Upper lobe of left lung (tissue), 4 donors: Measurements from ENCODE around the gene ZNF74.

Source experiments
- CTCF ChIP-seq, 6 experiments: fragments of 450-650 bp in 4 of 6; fragments of 200-600 bp in 2 of 6; sonication (generic) in 2 of 6; IDR thresholded peaks; one replicate each; pipeline ENCODE4 v1.5.1; 2016 to 2019; ENCODE audit warnings: antibody characterized with exemption in 6 of 6
- POLR2A ChIP-seq, 4 donors: fragments of 450-650 bp; IDR thresholded peaks; one replicate each; pipeline ENCODE4 v1.5.1; 2016 to 2017; ENCODE audit warnings: antibody characterized with exemption in 4 of 4, mild to moderate bottlenecking in 2 of 4
- POLR2AphosphoS5 ChIP-seq, 2 donors: sonication (generic); formaldehyde crosslinking; IDR thresholded peaks; one replicate each; pipeline ENCODE4 v1.5.1; 2017; ENCODE audit warnings: antibody characterized with exemption in 2 of 2

- no peak for TF ChIP-seq POLR2AphosphoS5 (IDR thresholded peaks at IDR 0.05)
- no peak for TF ChIP-seq CTCF (IDR thresholded peaks at IDR 0.05)
- no peak for TF ChIP-seq POLR2A (IDR thresholded peaks at IDR 0.05)
Measured at GRCh38 chr22:20428496-20429253, 34.7 kb downstream of the ZNF74 start.
